ENCODE measurements around the gene DHTKD1.
A peak's percentile ranks its signal among the peaks of the same experiment; 100 is the strongest.

Gene DHTKD1

DNA sequence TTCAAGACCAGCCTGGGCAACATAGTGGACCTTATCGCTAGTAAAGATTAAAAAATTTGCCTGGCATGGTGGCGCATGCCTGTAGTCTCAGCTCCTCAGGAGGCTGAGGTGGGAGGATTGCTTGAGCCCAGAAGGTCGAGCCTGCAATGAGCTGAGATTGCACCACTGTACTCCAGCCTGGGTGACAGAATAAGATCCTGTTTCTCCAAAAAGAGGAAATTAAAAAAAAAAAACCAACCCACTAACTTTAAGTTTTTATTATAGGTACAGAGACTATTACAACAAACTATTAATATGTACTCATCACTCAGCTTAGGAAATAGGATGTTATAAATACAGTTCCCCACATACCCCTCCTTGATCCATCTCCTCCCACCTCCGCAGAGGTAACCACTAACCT lies 30.2 kb downstream of the DHTKD1 start:
- Histone ChIP-seq H3K4me1 (ENCODE audit: control insufficient read depth, insufficient read depth, low read length) (no peaks in the 10 kb centered on the region), H3K9me3 (ENCODE audit: control insufficient read depth, insufficient read depth, low read length) (no peaks in the 10 kb centered on the region), H3K27ac (ENCODE audit: low read length) (no peak overlapping the region), H3K4me3 (ENCODE audit: low read length) (no peak overlapping the region), H3K36me3 (ENCODE audit: control insufficient read depth, insufficient read depth, low read length) (peaks cover 22% of the 10 kb centered on the region), H3K27me3 (ENCODE audit: control insufficient read depth, insufficient read depth, low read length) (no peaks in the 10 kb centered on the region; the same call in 1 of the 2 replicates)
- WGBS (ENCODE audit: insufficient coverage, insufficient read length): no CpG with 5 or more reads among the region's 4 CpGs
- DNase-seq (ENCODE audit: low read depth, low spot score): no peak

DNA sequence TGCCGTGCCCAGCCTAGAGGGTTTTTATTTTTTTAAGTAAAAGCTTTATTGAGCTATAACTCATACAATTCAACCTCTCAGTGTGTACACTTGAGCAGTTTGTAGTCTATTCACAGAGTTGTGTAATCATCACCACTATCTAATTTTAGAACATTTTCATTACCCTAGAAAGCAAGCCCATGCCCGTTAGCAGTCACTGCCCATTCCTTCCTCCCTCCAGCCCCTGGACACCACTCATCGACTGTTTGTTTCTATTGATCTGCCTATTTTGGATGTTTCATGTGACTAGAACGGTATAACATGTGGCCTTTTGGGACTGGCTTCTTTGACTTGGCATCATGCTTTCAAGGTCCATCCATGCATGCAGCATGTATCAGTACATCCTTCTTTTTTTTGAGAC lies 35.0 kb downstream of the DHTKD1 start:
- H3K4me3 ChIP-seq (ENCODE audit: low read length): no peak overlapping the region
- WGBS (ENCODE audit: insufficient coverage, insufficient read length): no CpG with 5 or more reads among the region's 4 CpGs
- no peaks in the 10 kb centered on the region for H3K9me3 ChIP-seq (ENCODE audit: control insufficient read depth, insufficient read depth, low read length)
- peaks cover 16% of the 10 kb centered on the region for H3K36me3 ChIP-seq (ENCODE audit: control insufficient read depth, insufficient read depth, low read length)
- H3K27me3 ChIP-seq (ENCODE audit: control insufficient read depth, insufficient read depth, low read length): no peaks in the 10 kb centered on the region
- H3K27ac ChIP-seq (ENCODE audit: low read length): no peak overlapping the region
- no peak for DNase-seq (ENCODE audit: low read depth, low spot score)
- H3K4me1 ChIP-seq (ENCODE audit: control insufficient read depth, insufficient read depth, low read length): no peaks in the 10 kb centered on the region

GRCh38 chr10:12107781-12108180 lies 39.0 kb downstream of the DHTKD1 start:
- H3K4me3 ChIP-seq (ENCODE audit: low read length): no peak overlapping the region
- H3K4me1 ChIP-seq (ENCODE audit: control insufficient read depth, insufficient read depth, low read length): no peaks in the 10 kb centered on the region
- no peak overlapping the region for H3K27ac ChIP-seq (ENCODE audit: low read length)
- no CpG with 5 or more reads among the region's 14 CpGs for WGBS (ENCODE audit: insufficient coverage, insufficient read length)
- H3K36me3 ChIP-seq (ENCODE audit: control insufficient read depth, insufficient read depth, low read length): peaks cover 18% of the 10 kb centered on the region
- no peaks in the 10 kb centered on the region for H3K27me3 ChIP-seq (ENCODE audit: control insufficient read depth, insufficient read depth, low read length)
- no peak for DNase-seq (ENCODE audit: low read depth, low spot score)
- no peaks in the 10 kb centered on the region for H3K9me3 ChIP-seq (ENCODE audit: control insufficient read depth, insufficient read depth, low read length)

- Histone ChIP-seq H3K36me3 (ENCODE audit: control insufficient read depth, insufficient read depth, low read length) (peaks cover 24% of the 10 kb centered on the region), H3K4me1 (ENCODE audit: control insufficient read depth, insufficient read depth, low read length) (no peaks in the 10 kb centered on the region), H3K9me3 (ENCODE audit: control insufficient read depth, insufficient read depth, low read length) (no peaks in the 10 kb centered on the region), H3K27me3 (ENCODE audit: control insufficient read depth, insufficient read depth, low read length) (no peaks in the 10 kb centered on the region), H3K4me3 (ENCODE audit: low read length) (no peak overlapping the region), H3K27ac (ENCODE audit: low read length) (no peak overlapping the region)
- no peak for DNase-seq (ENCODE audit: low read depth, low spot score)
- WGBS (ENCODE audit: insufficient coverage, insufficient read length): 100% methylated on average over 1 of the region's 5 CpGs
These were observed 40.5 kb downstream of the DHTKD1 start for GRCh38 chr10:12109286-12109685.

GRCh38 chr10:12111528-12111927 lies 42.8 kb downstream of the DHTKD1 start:
- no peaks in the 10 kb centered on the region for H3K4me1 ChIP-seq (ENCODE audit: control insufficient read depth, insufficient read depth, low read length)
- no peak overlapping the region for H3K27ac ChIP-seq (ENCODE audit: low read length)
- peaks cover 17% of the 10 kb centered on the region; the same call in 1 of the 2 replicates for H3K36me3 ChIP-seq (ENCODE audit: control insufficient read depth, insufficient read depth, low read length)
- H3K4me3 ChIP-seq (ENCODE audit: low read length): no peak overlapping the region
- no peaks in the 10 kb centered on the region for H3K27me3 ChIP-seq (ENCODE audit: control insufficient read depth, insufficient read depth, low read length)
- no peaks in the 10 kb centered on the region for H3K9me3 ChIP-seq (ENCODE audit: control insufficient read depth, insufficient read depth, low read length)
- DNase-seq (ENCODE audit: low read depth, low spot score): no peak

DNA sequence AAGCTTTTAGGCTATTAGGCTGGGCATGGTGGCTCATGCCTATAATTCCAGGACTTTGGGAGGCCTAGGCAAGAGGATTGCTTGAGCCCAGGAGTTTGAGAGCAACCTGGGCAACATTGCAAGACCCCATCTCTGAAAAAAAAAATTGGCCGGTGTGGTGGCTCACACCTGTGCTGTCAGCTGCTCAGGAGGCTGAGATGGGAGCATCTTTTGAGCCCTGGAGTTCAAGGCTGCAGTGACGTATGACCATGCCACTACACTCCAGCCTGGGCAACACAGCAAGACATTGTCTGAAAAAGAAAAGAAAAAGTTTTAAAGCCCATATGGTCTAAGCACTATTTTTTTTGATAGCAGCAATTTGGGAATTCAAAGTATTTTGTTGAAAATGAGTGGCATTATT lies 44.9 kb downstream of the DHTKD1 start:
- no peak for DNase-seq (ENCODE audit: low read depth, low spot score)
- no CpG with 5 or more reads among the region's 2 CpGs for WGBS (ENCODE audit: insufficient coverage, insufficient read length)
- H3K36me3 ChIP-seq (ENCODE audit: control insufficient read depth, insufficient read depth, low read length): peaks cover 14% of the 10 kb centered on the region; the same call in 1 of the 2 replicates
- no peaks in the 10 kb centered on the region for H3K4me1 ChIP-seq (ENCODE audit: control insufficient read depth, insufficient read depth, low read length)
- no peak overlapping the region for H3K27ac ChIP-seq (ENCODE audit: low read length)
- no peaks in the 10 kb centered on the region for H3K27me3 ChIP-seq (ENCODE audit: control insufficient read depth, insufficient read depth, low read length)
- H3K4me3 ChIP-seq (ENCODE audit: low read length): no peak overlapping the region
- no peaks in the 10 kb centered on the region for H3K9me3 ChIP-seq (ENCODE audit: control insufficient read depth, insufficient read depth, low read length)

DNA sequence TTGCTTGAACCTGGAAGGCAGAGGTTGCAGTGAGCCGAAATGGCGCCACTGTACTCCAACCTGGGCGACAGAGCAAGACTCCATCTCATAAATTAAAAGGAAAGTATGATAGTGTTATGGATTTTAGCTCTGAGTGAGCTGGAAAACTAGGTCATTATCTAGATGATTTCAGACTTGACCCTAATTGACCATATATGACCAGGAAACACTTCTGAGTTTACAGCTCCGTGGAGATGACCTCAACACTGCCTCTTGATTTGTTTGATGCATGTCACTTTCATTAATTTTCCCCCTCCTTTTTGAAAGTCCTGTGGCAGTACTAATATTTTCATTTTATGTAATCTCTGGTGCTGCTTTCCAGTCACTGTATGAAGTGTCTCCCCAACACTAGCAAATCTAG lies 52.9 kb downstream of the DHTKD1 start:
- no peak for DNase-seq (ENCODE audit: low read depth, low spot score)
- Histone ChIP-seq H3K4me1 (ENCODE audit: control insufficient read depth, insufficient read depth, low read length) (no peaks in the 10 kb centered on the region), H3K9me3 (ENCODE audit: control insufficient read depth, insufficient read depth, low read length) (no peaks in the 10 kb centered on the region), H3K27me3 (ENCODE audit: control insufficient read depth, insufficient read depth, low read length) (no peaks in the 10 kb centered on the region), H3K4me3 (ENCODE audit: low read length) (no peak overlapping the region), H3K36me3 (ENCODE audit: control insufficient read depth, insufficient read depth, low read length) (peaks cover 7% of the 10 kb centered on the region; the same call in 1 of the 2 replicates), H3K27ac (ENCODE audit: low read length) (no peak overlapping the region)
- WGBS (ENCODE audit: insufficient coverage, insufficient read length): no CpG with 5 or more reads among the region's 4 CpGs

- peak; percentile 61 for DNase-seq (ENCODE audit: low read depth, low spot score)
- WGBS (ENCODE audit: insufficient coverage, insufficient read length): no CpG with 5 or more reads among the region's 108 CpGs
- no peaks in the 10 kb centered on the region for H3K36me3 ChIP-seq (ENCODE audit: control insufficient read depth, insufficient read depth, low read length)
These were observed 60.7 kb downstream of the DHTKD1 start, which contains the start of gene SEC61A2 for GRCh38 chr10:12129222-12130111. Gene SEC61A2 (plus strand): TSS chr10:12129677. CDS start chr10:12129788, 111 bp downstream.

DNA sequence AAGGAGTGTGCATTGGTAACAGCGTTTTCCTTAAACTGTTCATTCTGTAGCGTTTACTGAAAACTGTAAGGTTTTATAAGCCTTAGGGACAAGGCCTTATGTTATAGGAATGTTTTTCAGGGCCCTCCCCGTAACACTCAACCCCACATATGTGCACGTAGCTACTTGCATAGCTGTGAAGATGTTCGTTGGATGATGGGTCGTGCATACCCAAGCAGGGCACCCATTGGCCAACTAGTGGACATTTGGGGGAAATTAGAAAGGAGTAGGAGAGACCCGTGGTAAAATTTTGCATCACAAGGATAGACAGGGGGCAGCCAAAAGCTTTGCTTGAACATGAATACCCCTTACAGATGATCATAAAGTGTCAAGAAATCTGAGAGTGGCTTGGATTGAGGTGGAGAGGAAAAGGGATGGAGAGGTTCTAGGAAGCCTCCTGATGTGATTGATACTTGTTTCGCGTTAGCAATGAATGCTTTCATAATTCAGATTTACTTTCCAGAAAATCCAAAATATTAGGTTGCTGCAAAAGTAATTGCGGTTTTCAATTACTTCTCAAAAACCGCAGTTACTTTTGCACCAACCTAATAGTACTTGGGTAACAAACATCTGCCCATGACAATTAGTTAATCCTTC lies 61.6 kb downstream of the DHTKD1 start:
- WGBS (ENCODE audit: insufficient coverage, insufficient read length): no CpG with 5 or more reads among the region's 11 CpGs
- no peaks in the 10 kb centered on the region for H3K9me3 ChIP-seq (ENCODE audit: control insufficient read depth, insufficient read depth, low read length)
- peak; percentile 35 for DNase-seq (ENCODE audit: low read depth, low spot score)
- peak overlapping the region; percentile 91; the same call in 1 of the 2 replicates for H3K4me3 ChIP-seq (ENCODE audit: low read length)
- H3K36me3 ChIP-seq (ENCODE audit: control insufficient read depth, insufficient read depth, low read length): no peaks in the 10 kb centered on the region; the same call in 1 of the 2 replicates
- H3K4me1 ChIP-seq (ENCODE audit: control insufficient read depth, insufficient read depth, low read length): no peaks in the 10 kb centered on the region
- H3K27me3 ChIP-seq (ENCODE audit: control insufficient read depth, insufficient read depth, low read length): no peaks in the 10 kb centered on the region
- H3K27ac ChIP-seq (ENCODE audit: low read length): no peak overlapping the region

More at GRCh38 chr10:12129222-12130111, 60.7 kb downstream of the DHTKD1 start, which contains the start of gene SEC61A2:
- H3K27me3 ChIP-seq (ENCODE audit: control insufficient read depth, insufficient read depth, low read length): no peaks in the 10 kb centered on the region
- H3K4me1 ChIP-seq (ENCODE audit: control insufficient read depth, insufficient read depth, low read length): no peaks in the 10 kb centered on the region
- H3K4me3 ChIP-seq (ENCODE audit: low read length): peak within 1 kb of the TSS; percentile 91
- no peak within 1 kb of the TSS for H3K27ac ChIP-seq (ENCODE audit: low read length)
- no peaks in the 10 kb centered on the region for H3K9me3 ChIP-seq (ENCODE audit: control insufficient read depth, insufficient read depth, low read length)

DNA sequence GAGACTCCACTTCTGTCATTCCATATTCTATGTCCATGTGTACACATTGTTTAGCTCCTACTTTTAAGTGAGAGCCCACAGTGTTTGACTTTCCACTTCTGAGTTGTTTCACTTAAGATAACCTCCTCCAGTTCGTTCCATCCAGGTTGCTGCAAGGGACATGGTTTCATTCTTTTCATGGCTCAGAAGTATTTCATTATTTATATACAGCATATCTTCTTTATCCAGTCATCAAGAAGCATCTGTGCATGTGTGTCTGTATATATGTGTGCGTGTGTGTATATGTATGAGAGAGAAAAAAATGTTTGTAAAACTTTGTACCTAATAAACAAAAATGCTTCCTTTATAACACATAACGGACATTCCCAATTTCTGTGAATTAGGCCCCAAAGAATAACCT lies 66.9 kb downstream of the DHTKD1 start:
- Histone ChIP-seq H3K4me1 (ENCODE audit: control insufficient read depth, insufficient read depth, low read length) (no peaks in the 10 kb centered on the region), H3K36me3 (ENCODE audit: control insufficient read depth, insufficient read depth, low read length) (no peaks in the 10 kb centered on the region; the same call in 1 of the 2 replicates)
- no CpG with 5 or more reads among the region's 3 CpGs for WGBS (ENCODE audit: insufficient coverage, insufficient read length)

More for the DNA sequence above, 66.9 kb downstream of the DHTKD1 start:
- H3K4me3 ChIP-seq (ENCODE audit: low read length): no peak overlapping the region
- no peak overlapping the region for H3K27ac ChIP-seq (ENCODE audit: low read length)
- DNase-seq (ENCODE audit: low read depth, low spot score): no peak
- no peaks in the 10 kb centered on the region for H3K9me3 ChIP-seq (ENCODE audit: control insufficient read depth, insufficient read depth, low read length)
- H3K27me3 ChIP-seq (ENCODE audit: control insufficient read depth, insufficient read depth, low read length): no peaks in the 10 kb centered on the region

Data from iPS DF 6.9 (cell line).